ENCODE results near the gene LDLRAD3. TPM values are rescaled to one million over a fixed set of nuclear protein-coding genes. Genes with fewer than 3 reads are reported as not detected.

Gene LDLRAD3
- total RNA-seq, 1 donor from 2014 or later = 14.9 TPM

DNA sequence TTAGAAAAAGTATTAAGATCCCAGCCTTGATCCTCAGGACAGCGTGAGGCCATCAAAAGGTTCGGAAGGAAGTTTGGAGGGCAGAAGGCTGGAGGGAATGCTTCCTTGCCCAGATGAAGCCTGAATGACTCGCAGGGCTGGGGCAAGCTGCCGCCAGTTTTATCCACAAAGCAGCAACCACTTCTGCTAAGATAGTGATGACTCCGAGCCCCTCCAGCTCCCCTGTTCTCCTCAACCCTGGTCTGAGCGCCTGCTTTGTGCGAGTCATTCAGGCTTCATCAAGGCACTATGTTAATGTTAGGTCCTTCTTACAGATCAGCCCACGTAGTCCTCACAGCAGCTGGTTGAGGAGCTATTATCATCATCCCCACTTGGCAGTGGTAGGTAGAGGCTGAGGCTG, 186.5 kb downstream of the LDLRAD3 start:
- Histone ChIP-seq H3K4me1 (ENCODE audit: insufficient read depth, low read length) (no peaks in the 10 kb centered on the region), H3K9me3 (ENCODE audit: insufficient read depth, low read depth, low read length) (no peaks in the 10 kb centered on the region), H2AFZ (ENCODE audit: low read depth, low read length) (no peak overlapping the region), H3K79me2 (ENCODE audit: insufficient read depth, low read length) (no peaks in the 10 kb centered on the region), H3K4me2 (ENCODE audit: low read length) (no peak overlapping the region), H3K9ac (ENCODE audit: low read length) (no peak overlapping the region), H3K4me3 (ENCODE audit: insufficient read depth, low read depth, low read length) (no peak overlapping the region), H3K27me3 (ENCODE audit: insufficient read depth, low read length) (no peaks in the 10 kb centered on the region), H4K20me1 (ENCODE audit: insufficient read depth, low read length) (peaks cover 3% of the 10 kb centered on the region), H3K36me3 (ENCODE audit: insufficient read depth, low read length) (no peaks in the 10 kb centered on the region), H3K27ac (ENCODE audit: low read depth, low read length) (no peak overlapping the region)
- TF ChIP-seq, protein P1, sequence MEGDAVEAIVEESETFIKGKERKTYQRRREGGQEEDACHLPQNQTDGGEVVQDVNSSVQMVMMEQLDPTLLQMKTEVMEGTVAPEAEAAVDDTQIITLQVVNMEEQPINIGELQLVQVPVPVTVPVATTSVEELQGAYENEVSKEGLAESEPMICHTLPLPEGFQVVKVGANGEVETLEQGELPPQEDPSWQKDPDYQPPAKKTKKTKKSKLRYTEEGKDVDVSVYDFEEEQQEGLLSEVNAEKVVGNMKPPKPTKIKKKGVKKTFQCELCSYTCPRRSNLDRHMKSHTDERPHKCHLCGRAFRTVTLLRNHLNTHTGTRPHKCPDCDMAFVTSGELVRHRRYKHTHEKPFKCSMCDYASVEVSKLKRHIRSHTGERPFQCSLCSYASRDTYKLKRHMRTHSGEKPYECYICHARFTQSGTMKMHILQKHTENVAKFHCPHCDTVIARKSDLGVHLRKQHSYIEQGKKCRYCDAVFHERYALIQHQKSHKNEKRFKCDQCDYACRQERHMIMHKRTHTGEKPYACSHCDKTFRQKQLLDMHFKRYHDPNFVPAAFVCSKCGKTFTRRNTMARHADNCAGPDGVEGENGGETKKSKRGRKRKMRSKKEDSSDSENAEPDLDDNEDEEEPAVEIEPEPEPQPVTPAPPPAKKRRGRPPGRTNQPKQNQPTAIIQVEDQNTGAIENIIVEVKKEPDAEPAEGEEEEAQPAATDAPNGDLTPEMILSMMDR (IDR thresholded peaks at IDR 0.05; ENCODE audit: insufficient read depth, low read depth, low read length) = no peak
- TF ChIP-seq EZH2 (IDR thresholded peaks at IDR 0.05; ENCODE audit: insufficient read depth, low read length) = no peak
- H3K4me3 Mint-ChIP-seq (ENCODE audit: unreplicated experiment) = no peak overlapping the region
- no peak overlapping the region for H3K27ac Mint-ChIP-seq (ENCODE audit: unreplicated experiment)
- FAIRE-seq (no peak), DNase-seq (ENCODE audit: low read depth) (no peak)
- peaks cover 2% of the 10 kb centered on the region for H3K36me3 Mint-ChIP-seq (ENCODE audit: low read depth, unreplicated experiment)
- H3K27me3 Mint-ChIP-seq (ENCODE audit: low read depth, unreplicated experiment) = no peaks in the 10 kb centered on the region
- peaks cover 6% of the 10 kb centered on the region for H3K9me3 Mint-ChIP-seq (ENCODE audit: unreplicated experiment)
- H3K4me1 Mint-ChIP-seq (ENCODE audit: low read depth, unreplicated experiment) = peaks cover 19% of the 10 kb centered on the region

- peaks cover 3% of the 10 kb centered on the region for H4K20me1 ChIP-seq (ENCODE audit: insufficient read depth, low read length)
- H3K4me3 Mint-ChIP-seq (ENCODE audit: unreplicated experiment) = no peak overlapping the region
- no peaks in the 10 kb centered on the region for H3K27me3 Mint-ChIP-seq (ENCODE audit: low read depth, unreplicated experiment)
- no peak overlapping the region for H2AFZ ChIP-seq (ENCODE audit: low read depth, low read length)
- no peak overlapping the region for H3K9ac ChIP-seq (ENCODE audit: low read length)
- H3K9me3 Mint-ChIP-seq (ENCODE audit: unreplicated experiment) = peaks cover 8% of the 10 kb centered on the region
- H3K4me1 Mint-ChIP-seq (ENCODE audit: low read depth, unreplicated experiment) = peaks cover 21% of the 10 kb centered on the region
- no peak overlapping the region for H3K4me3 ChIP-seq (ENCODE audit: insufficient read depth, low read depth, low read length)
- DNase-seq (ENCODE audit: low read depth) (no peak), FAIRE-seq (no peak)
- TF ChIP-seq, protein P1 (IDR thresholded peaks at IDR 0.05; ENCODE audit: insufficient read depth, low read depth, low read length) = peak; percentile 69
- TF ChIP-seq EZH2 (IDR thresholded peaks at IDR 0.05; ENCODE audit: insufficient read depth, low read length) = no peak
- no peaks in the 10 kb centered on the region for H3K79me2 ChIP-seq (ENCODE audit: insufficient read depth, low read length)
- no peaks in the 10 kb centered on the region for H3K36me3 ChIP-seq (ENCODE audit: insufficient read depth, low read length)
- H3K27ac ChIP-seq (ENCODE audit: low read depth, low read length) = no peak overlapping the region
- no peaks in the 10 kb centered on the region for H3K9me3 ChIP-seq (ENCODE audit: insufficient read depth, low read depth, low read length)
- H3K27me3 ChIP-seq (ENCODE audit: insufficient read depth, low read length) = no peaks in the 10 kb centered on the region
- H3K27ac Mint-ChIP-seq (ENCODE audit: unreplicated experiment) = no peak overlapping the region
- peaks cover 2% of the 10 kb centered on the region for H3K36me3 Mint-ChIP-seq (ENCODE audit: low read depth, unreplicated experiment)
- no peak overlapping the region for H3K4me2 ChIP-seq (ENCODE audit: low read length)
- H3K4me1 ChIP-seq (ENCODE audit: insufficient read depth, low read length) = no peaks in the 10 kb centered on the region
Measured at GRCh38 chr11:36131721-36132397, 188.0 kb downstream of the LDLRAD3 start.

DNA sequence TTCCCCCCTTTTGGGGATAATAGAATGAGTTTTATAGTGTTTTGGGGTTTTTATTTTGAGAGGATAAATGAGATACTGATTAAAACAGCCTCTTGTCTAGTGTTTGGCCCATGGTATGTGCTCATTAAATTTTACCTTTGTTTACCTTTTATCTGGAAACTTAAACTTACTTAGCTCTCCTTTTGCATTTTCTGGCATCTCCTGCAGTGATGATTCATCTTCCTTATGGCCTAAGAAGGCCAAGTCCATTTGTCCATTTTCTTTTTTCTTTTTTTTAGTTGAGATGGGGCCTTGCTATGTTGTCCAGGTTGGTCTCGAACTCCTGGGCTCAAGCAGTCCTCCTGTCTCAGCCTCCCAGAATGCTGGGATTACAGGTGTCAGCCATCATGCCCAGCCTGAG, 189.1 kb downstream of the LDLRAD3 start:
- H3K79me2 ChIP-seq (ENCODE audit: insufficient read depth, low read length) = no peaks in the 10 kb centered on the region
- no peak overlapping the region for H3K27ac Mint-ChIP-seq (ENCODE audit: unreplicated experiment)
- no peak for FAIRE-seq

More for the DNA sequence above, 189.1 kb downstream of the LDLRAD3 start:
- Mint-ChIP-seq H3K9me3 (ENCODE audit: unreplicated experiment) (peaks cover 9% of the 10 kb centered on the region), H3K4me3 (ENCODE audit: unreplicated experiment) (no peak overlapping the region), H3K27me3 (ENCODE audit: low read depth, unreplicated experiment) (no peaks in the 10 kb centered on the region), H3K4me1 (ENCODE audit: low read depth, unreplicated experiment) (peaks cover 21% of the 10 kb centered on the region), H3K36me3 (ENCODE audit: low read depth, unreplicated experiment) (peaks cover 3% of the 10 kb centered on the region)
- Histone ChIP-seq H3K9me3 (ENCODE audit: insufficient read depth, low read depth, low read length) (no peaks in the 10 kb centered on the region), H2AFZ (ENCODE audit: low read depth, low read length) (no peak overlapping the region), H3K27ac (ENCODE audit: low read depth, low read length) (no peak overlapping the region), H3K9ac (ENCODE audit: low read length) (no peak overlapping the region), H3K27me3 (ENCODE audit: insufficient read depth, low read length) (no peaks in the 10 kb centered on the region), H3K36me3 (ENCODE audit: insufficient read depth, low read length) (no peaks in the 10 kb centered on the region), H3K4me1 (ENCODE audit: insufficient read depth, low read length) (no peaks in the 10 kb centered on the region), H3K4me2 (ENCODE audit: low read length) (no peak overlapping the region), H4K20me1 (ENCODE audit: insufficient read depth, low read length) (peaks cover 3% of the 10 kb centered on the region), H3K4me3 (ENCODE audit: insufficient read depth, low read depth, low read length) (no peak overlapping the region)
- no peak for DNase-seq (ENCODE audit: low read depth)
- TF ChIP-seq, protein P1 (IDR thresholded peaks at IDR 0.05; ENCODE audit: insufficient read depth, low read depth, low read length) = no peak
- TF ChIP-seq EZH2 (IDR thresholded peaks at IDR 0.05; ENCODE audit: insufficient read depth, low read length) = no peak
